Stimulated activated CD8-positive, alpha-beta memory T cell treated with anti-CD3 and anti-CD28 coated beads, Interleukin-4, amount 100 ng/mL, for 48 hours (primary cell): ENCODE results near the gene KRTAP5-9.
"Not testable (repeated sequence)": the region's sequence is repeated elsewhere in the genome, so short reads cannot be mapped to it uniquely, and the experiment has no call there.

ENCODE experiments used
- DNase-seq: peaks from one replicate; pipeline ENCODE4 v3.0.0-alpha.2; 2020

The KRTAP5-9 gene

GRCh38 chr11:71548120-71548519 lies at the start of gene KRTAP5-9:
Gene KRTAP5-9 (plus strand): TSS chr11:71548420. CDS start chr11:71548658, 238 bp downstream.
- no peak for DNase-seq

- no peak for DNase-seq
These were observed 49.1 kb upstream of the KRTAP5-9 start for GRCh38 chr11:71499125-71499524.

GRCh38 chr11:71499546-71499945 lies 48.7 kb upstream of the KRTAP5-9 start:
- no peak for DNase-seq

- no peak for DNase-seq
These were observed 47.6 kb upstream of the KRTAP5-9 start for GRCh38 chr11:71500601-71501021.

GRCh38 chr11:71501071-71501985 lies 46.9 kb upstream of the KRTAP5-9 start:
- DNase-seq: no peak

GRCh38 chr11:71502026-71502425 lies 46.2 kb upstream of the KRTAP5-9 start:
- DNase-seq: no peak

GRCh38 chr11:71502871-71503435 lies 45.3 kb upstream of the KRTAP5-9 start:
- no peak for DNase-seq

- no peak for DNase-seq
These were observed 43.7 kb upstream of the KRTAP5-9 start for GRCh38 chr11:71504531-71504930.

- no peak for DNase-seq
These were observed 43.2 kb upstream of the KRTAP5-9 start for GRCh38 chr11:71505001-71505400.

GRCh38 chr11:71505781-71506180 lies 42.4 kb upstream of the KRTAP5-9 start:
- DNase-seq: no peak

GRCh38 chr11:71507102-71507501 lies 41.1 kb upstream of the KRTAP5-9 start:
- no peak for DNase-seq

- DNase-seq: no peak
These were observed 29.4 kb upstream of the KRTAP5-9 start for GRCh38 chr11:71518506-71519471.

- no peak for DNase-seq
These were observed 28.7 kb upstream of the KRTAP5-9 start for GRCh38 chr11:71519546-71519945.

- no peak for DNase-seq
These were observed 22.9 kb upstream of the KRTAP5-9 start for GRCh38 chr11:71525188-71525937.

- DNase-seq: no peak
These were observed 22.2 kb upstream of the KRTAP5-9 start for GRCh38 chr11:71525938-71526495.

- not testable (repeated sequence) for DNase-seq
These were observed 21.2 kb upstream of the KRTAP5-9 start, which contains the start of gene KRTAP5-7 for GRCh38 chr11:71526796-71527575. Gene KRTAP5-7 (plus strand): TSS chr11:71527267. CDS start chr11:71527301, 34 bp downstream.

- DNase-seq: no peak
These were observed 20.5 kb upstream of the KRTAP5-9 start for GRCh38 chr11:71527576-71528210.

- no peak for DNase-seq
These were observed 17.6 kb upstream of the KRTAP5-9 start for GRCh38 chr11:71530602-71531001.

GRCh38 chr11:71532036-71532610 lies 16.1 kb upstream of the KRTAP5-9 start:
- no peak for DNase-seq
